Stimulated activated CD4-positive, alpha-beta T cell treated with anti-CD3 and anti-CD28 coated beads, TNF-alpha, amount 100 ng/mL, for 24 hours (primary cell): ENCODE results near the gene DENND6B.
"Not testable (repeated sequence)": the region's sequence is repeated elsewhere in the genome, so short reads cannot be mapped to it uniquely, and the experiment has no call there.

Experiments used
- DNase-seq, 3 experiments: peaks; one replicate each; pipeline ENCODE4 v3.0.0-alpha.2; 2020; ENCODE audit warnings: low read depth in 3 of 3

Gene DENND6B

GRCh38 chr22:50326956-50327710 lies at the start of gene DENND6B:
DENND6B (minus strand) TSS chr22:50327012; CDS start chr22:50326988, 24 bp downstream.
- DNase-seq = peak; percentile 31 to 64 (median 36)

GRCh38 chr22:50376085-50376651 lies 49.4 kb upstream of the DENND6B start:
- DNase-seq = no peak

- DNase-seq = no peak
These were observed 44.4 kb upstream of the DENND6B start for GRCh38 chr22:50371101-50371648.

- DNase-seq = no peak
These were observed 41.1 kb upstream of the DENND6B start for GRCh38 chr22:50367778-50368500.

GRCh38 chr22:50363803-50364194 lies 37.0 kb upstream of the DENND6B start:
- DNase-seq = not testable (repeated sequence)

GRCh38 chr22:50363166-50363802 lies 36.5 kb upstream of the DENND6B start:
- DNase-seq = no peak

- DNase-seq = no peak
These were observed 34.9 kb upstream of the DENND6B start for GRCh38 chr22:50361688-50362087.

- DNase-seq = no peak
These were observed 34.4 kb upstream of the DENND6B start for GRCh38 chr22:50361222-50361621.

- DNase-seq = no peak
These were observed 33.8 kb upstream of the DENND6B start for GRCh38 chr22:50360578-50360977.

- no peak for DNase-seq
These were observed 30.9 kb upstream of the DENND6B start for GRCh38 chr22:50357756-50358155.

GRCh38 chr22:50357222-50357621 lies 30.4 kb upstream of the DENND6B start:
- DNase-seq = no peak

- DNase-seq = no peak
These were observed 29.4 kb upstream of the DENND6B start for GRCh38 chr22:50356186-50356585.

- DNase-seq = no peak
These were observed 21.2 kb upstream of the DENND6B start for GRCh38 chr22:50348058-50348457.

- DNase-seq = no peak
These were observed 20.3 kb upstream of the DENND6B start for GRCh38 chr22:50347157-50347556.

- DNase-seq = no peak
These were observed 19.7 kb upstream of the DENND6B start for GRCh38 chr22:50346470-50346869.

- DNase-seq = no peak
These were observed 16.7 kb upstream of the DENND6B start for GRCh38 chr22:50343541-50343935.

- DNase-seq = peak; percentile 84 to 86 (median 85)
These were observed 16.1 kb upstream of the DENND6B start, which contains the start of gene PPP6R2 for GRCh38 chr22:50342651-50343540. PPP6R2 (plus strand) TSS chr22:50343327; CDS start chr22:50393909, 50,582 bp downstream.

- DNase-seq = peak; percentile 82 to 87 (median 87)
These were observed 15.3 kb upstream of the DENND6B start for GRCh38 chr22:50341977-50342650.

- DNase-seq = no peak
These were observed 13.4 kb upstream of the DENND6B start for GRCh38 chr22:50339945-50340879.
